ENCODE results near the gene SLC6A20. TPM values are rescaled to one million over a fixed set of nuclear protein-coding genes. Genes with fewer than 3 reads are reported as not detected.

Gene SLC6A20
- polyA plus RNA-seq, 1 donor (not counting 4 experiments of a cell fraction or from before 2014, with no cell fraction given) = 0.34 TPM

- Histone ChIP-seq H3K36me3 (ENCODE audit: control insufficient read depth in 2 of 2, extremely low read depth in 1 of 2, insufficient read depth in 2 of 2, low read length in 2 of 2) (no peaks in the 10 kb centered on the region), H2AFZ (ENCODE audit: control insufficient read depth, low read length) (no peak overlapping the region), H3K4me1 (ENCODE audit: control insufficient read depth, extremely low read depth, insufficient read depth, low read length) (no peaks in the 10 kb centered on the region), H3K27me3 (ENCODE audit: control insufficient read depth, extremely low read depth, insufficient read depth, low read length) (peaks cover 32% of the 10 kb centered on the region), H3K9me3 (ENCODE audit: control insufficient read depth, low read depth, low read length) (no peaks in the 10 kb centered on the region), H3K4me3 (ENCODE audit: control insufficient read depth in 2 of 3, extremely low read depth in 1 of 3, insufficient read depth in 2 of 3, low read depth in 1 of 3, low read length in 3 of 3) (no peak overlapping the region), H3K9ac (ENCODE audit: control insufficient read depth, extremely low read depth, insufficient read depth, low read length) (no peak overlapping the region), H3K27ac (ENCODE audit: control insufficient read depth, insufficient read depth, low read length) (no peak overlapping the region), H3K4me2 (ENCODE audit: control insufficient read depth, extremely low read depth, insufficient read depth, low read depth, low read length) (no peak overlapping the region), H3K79me2 (ENCODE audit: control insufficient read depth, insufficient read depth, low read length) (no peaks in the 10 kb centered on the region), H4K20me1 (ENCODE audit: control insufficient read depth, extremely low read depth, insufficient read depth, low read length) (no peaks in the 10 kb centered on the region), H3K9me1 (ENCODE audit: control insufficient read depth, extremely low read depth, insufficient read depth, low read length) (no peaks in the 10 kb centered on the region)
- DNase-seq (ENCODE audit: low read depth, low spot score) (no peak), FAIRE-seq (no peak)
- TF ChIP-seq EZH2 (IDR thresholded peaks at IDR 0.05; ENCODE audit: low read length) = no peak
- dilution Hi-C loops (cut with MboI; ENCODE audit: extremely low pct_ligation_motif_present, low sequenced_read_pairs) = no loop called here
Measured at GRCh38 chr3:45774581-45775521, 21.5 kb downstream of the SLC6A20 start.

- Histone ChIP-seq H3K36me3 (ENCODE audit: control insufficient read depth in 2 of 2, extremely low read depth in 1 of 2, insufficient read depth in 2 of 2, low read length in 2 of 2) (no peaks in the 10 kb centered on the region), H3K9me3 (ENCODE audit: control insufficient read depth, low read depth, low read length) (no peaks in the 10 kb centered on the region), H3K4me3 (ENCODE audit: control insufficient read depth in 2 of 3, extremely low read depth in 1 of 3, insufficient read depth in 2 of 3, low read depth in 1 of 3, low read length in 3 of 3) (no peak overlapping the region), H3K27me3 (ENCODE audit: control insufficient read depth, extremely low read depth, insufficient read depth, low read length) (peaks cover 32% of the 10 kb centered on the region), H3K27ac (ENCODE audit: control insufficient read depth, insufficient read depth, low read length) (no peak overlapping the region), H3K9me1 (ENCODE audit: control insufficient read depth, extremely low read depth, insufficient read depth, low read length) (no peaks in the 10 kb centered on the region), H2AFZ (ENCODE audit: control insufficient read depth, low read length) (no peak overlapping the region), H3K4me1 (ENCODE audit: control insufficient read depth, extremely low read depth, insufficient read depth, low read length) (no peaks in the 10 kb centered on the region), H4K20me1 (ENCODE audit: control insufficient read depth, extremely low read depth, insufficient read depth, low read length) (no peaks in the 10 kb centered on the region), H3K79me2 (ENCODE audit: control insufficient read depth, insufficient read depth, low read length) (no peaks in the 10 kb centered on the region), H3K9ac (ENCODE audit: control insufficient read depth, extremely low read depth, insufficient read depth, low read length) (no peak overlapping the region), H3K4me2 (ENCODE audit: control insufficient read depth, extremely low read depth, insufficient read depth, low read depth, low read length) (no peak overlapping the region)
- TF ChIP-seq EZH2 (IDR thresholded peaks at IDR 0.05; ENCODE audit: low read length) = no peak
- dilution Hi-C loops (cut with MboI; ENCODE audit: extremely low pct_ligation_motif_present, low sequenced_read_pairs) = no loop called here
- DNase-seq (ENCODE audit: low read depth, low spot score) = no peak
- FAIRE-seq = no peak
Measured at GRCh38 chr3:45773714-45774449, 22.5 kb downstream of the SLC6A20 start.

- H3K27me3 ChIP-seq (ENCODE audit: control insufficient read depth, extremely low read depth, insufficient read depth, low read length) = peaks cover 38% of the 10 kb centered on the region
- H3K79me2 ChIP-seq (ENCODE audit: control insufficient read depth, insufficient read depth, low read length) = no peaks in the 10 kb centered on the region
- H3K36me3 ChIP-seq (ENCODE audit: control insufficient read depth in 2 of 2, extremely low read depth in 1 of 2, insufficient read depth in 2 of 2, low read length in 2 of 2) = no peaks in the 10 kb centered on the region
- TF ChIP-seq CTCF (optimal IDR thresholded peaks at IDR 0.05 in 1 of 3, IDR thresholded peaks at IDR 0.05 in 1 of 3, conservative IDR thresholded peaks at IDR 0.05 in 1 of 3; ENCODE audit: extremely low read depth in 1 of 3, insufficient read depth in 2 of 3, low read length in 3 of 3) (no peak), EZH2 (IDR thresholded peaks at IDR 0.05; ENCODE audit: low read length) (no peak)
- dilution Hi-C loops (cut with MboI; ENCODE audit: extremely low pct_ligation_motif_present, low sequenced_read_pairs) = no loop called here
- no peak for DNase-seq (ENCODE audit: low read depth, low spot score)
- no peaks in the 10 kb centered on the region for H4K20me1 ChIP-seq (ENCODE audit: control insufficient read depth, extremely low read depth, insufficient read depth, low read length)
- FAIRE-seq = no peak
- no peaks in the 10 kb centered on the region for H3K9me1 ChIP-seq (ENCODE audit: control insufficient read depth, extremely low read depth, insufficient read depth, low read length)
- H3K9ac ChIP-seq (ENCODE audit: control insufficient read depth, extremely low read depth, insufficient read depth, low read length) = no peak overlapping the region
- no peak overlapping the region for H3K4me3 ChIP-seq (ENCODE audit: control insufficient read depth in 2 of 3, extremely low read depth in 1 of 3, insufficient read depth in 2 of 3, low read depth in 1 of 3, low read length in 3 of 3)
- no peak overlapping the region for H2AFZ ChIP-seq (ENCODE audit: control insufficient read depth, low read length)
- H3K9me3 ChIP-seq (ENCODE audit: control insufficient read depth, low read depth, low read length) = no peaks in the 10 kb centered on the region
- no peak overlapping the region for H3K4me2 ChIP-seq (ENCODE audit: control insufficient read depth, extremely low read depth, insufficient read depth, low read depth, low read length)
- no peak overlapping the region for H3K27ac ChIP-seq (ENCODE audit: control insufficient read depth, insufficient read depth, low read length)
- no peaks in the 10 kb centered on the region for H3K4me1 ChIP-seq (ENCODE audit: control insufficient read depth, extremely low read depth, insufficient read depth, low read length)
Measured at GRCh38 chr3:45773072-45773471, 23.3 kb downstream of the SLC6A20 start.

Measured in keratinocyte (primary cell).